Measurements from ENCODE around the gene SDK1. TPM values are rescaled to one million over a fixed set of nuclear protein-coding genes. Genes with fewer than 3 reads are reported as not detected.

Gene SDK1
- total and polyA plus RNA-seq, 4 experiments from 2014 or later: 0.06 to 0.26 TPM; not detected in 2

DNA sequence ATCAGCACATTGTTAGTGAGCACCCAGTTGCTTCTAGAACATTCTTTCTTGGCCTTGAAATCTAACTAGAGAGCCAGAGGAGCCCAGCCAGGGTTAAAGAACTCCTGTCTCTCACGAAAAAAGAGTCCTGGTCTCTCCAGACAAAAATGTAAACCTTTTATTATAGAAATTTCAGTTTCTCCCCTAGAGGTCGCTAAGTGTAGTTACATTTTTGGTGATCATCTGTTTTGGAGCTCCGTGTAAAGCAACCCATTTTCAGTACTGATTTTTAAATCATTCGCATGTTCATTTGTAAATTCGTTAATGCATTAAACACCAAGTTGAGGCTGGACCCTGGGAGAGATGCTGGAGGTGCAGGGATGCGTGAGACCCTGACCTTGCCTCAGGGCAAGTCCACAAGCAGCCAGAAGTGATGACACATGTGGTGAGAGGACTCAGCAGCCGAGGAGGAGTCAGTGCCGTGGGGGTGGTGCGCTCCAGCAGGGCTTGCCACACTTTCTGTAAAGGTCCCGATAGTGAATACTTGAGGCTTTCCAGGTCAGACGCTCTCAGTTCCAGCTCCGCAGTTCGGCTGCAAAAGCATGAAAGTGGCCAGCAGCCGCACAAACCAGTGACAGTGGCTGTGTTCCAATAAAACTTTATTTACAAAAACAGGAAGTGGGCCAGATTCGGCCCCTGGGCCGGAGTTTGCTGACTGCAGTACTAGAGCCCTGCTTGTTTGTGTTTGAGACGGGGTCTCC lies 802.5 kb downstream of the SDK1 start:
- ChIA-PET CTCF (ENCODE audit: partially characterized antibody) (no interaction called here), POLR2A (ENCODE audit: partially characterized antibody) (no interaction called here)

DNA sequence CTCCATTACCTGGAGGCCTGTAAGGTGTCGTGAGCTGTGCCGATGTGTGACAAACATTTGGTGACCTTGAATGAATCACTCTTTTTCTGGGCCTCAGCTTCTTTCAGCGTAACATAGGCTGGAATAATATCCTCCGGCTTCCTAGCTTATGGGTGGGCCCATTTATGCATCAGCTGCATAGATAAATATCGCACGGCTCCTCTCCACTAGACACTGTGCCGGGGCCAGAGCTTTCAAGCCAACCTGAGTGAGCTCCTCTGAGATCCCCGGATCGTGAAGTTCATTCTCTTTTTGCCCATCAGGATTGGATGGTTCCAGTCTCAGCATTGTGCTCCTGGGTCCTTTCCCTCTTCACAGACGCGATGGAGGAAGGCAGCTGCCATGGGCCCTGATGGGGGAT lies 806.8 kb downstream of the SDK1 start:
- no peak overlapping the region for H3K4me3 Mint-ChIP-seq
- H3K4me1 ChIP-seq (ENCODE audit: insufficient read depth, low read length): no peaks in the 10 kb centered on the region
- no peak overlapping the region for H3K4me3 ChIP-seq (ENCODE audit: low read length in 2 of 2)
- H3K27me3 ChIP-seq (ENCODE audit: insufficient read depth, low read length): no peaks in the 10 kb centered on the region
- H3K27me3 Mint-ChIP-seq: peaks cover 0 to 3% of the 10 kb centered on the region in 2 donors
- no peaks in the 10 kb centered on the region for H3K9me3 ChIP-seq (ENCODE audit: control insufficient read depth in 1 of 2, low read length in 2 of 2)
- no peaks in the 10 kb centered on the region for H3K36me3 Mint-ChIP-seq
- POLR2A ChIA-PET (ENCODE audit: partially characterized antibody): no interaction called here
- no peaks in the 10 kb centered on the region for H3K9me3 Mint-ChIP-seq
- no peak for DNase-seq
- intact Hi-C loops (cut with micrococcal nuclease): no loop called here
- CTCF ChIA-PET (ENCODE audit: partially characterized antibody): no interaction called here
- H3K27ac Mint-ChIP-seq: no peak overlapping the region
- no peak overlapping the region for H3K27ac ChIP-seq (ENCODE audit: low read depth, low read length)
- H3K4me1 Mint-ChIP-seq: no peaks in the 10 kb centered on the region
- no peaks in the 10 kb centered on the region for H3K36me3 ChIP-seq (ENCODE audit: insufficient read depth, low read length)

More for the DNA sequence above, 802.5 kb downstream of the SDK1 start:
- no peak overlapping the region for H3K4me3 Mint-ChIP-seq
- Histone ChIP-seq H3K4me1 (ENCODE audit: insufficient read depth, low read length) (no peaks in the 10 kb centered on the region), H3K9me3 (ENCODE audit: control insufficient read depth in 1 of 2, low read length in 2 of 2) (no peaks in the 10 kb centered on the region), H3K4me3 (ENCODE audit: low read length in 2 of 2) (no peak overlapping the region), H3K36me3 (ENCODE audit: insufficient read depth, low read length) (no peaks in the 10 kb centered on the region), H3K27ac (ENCODE audit: low read depth, low read length) (no peak overlapping the region), H3K27me3 (ENCODE audit: insufficient read depth, low read length) (no peaks in the 10 kb centered on the region)
- DNase-seq: no peak
- no peaks in the 10 kb centered on the region for H3K4me1 Mint-ChIP-seq
- no peaks in the 10 kb centered on the region for H3K36me3 Mint-ChIP-seq
- intact Hi-C loops (cut with micrococcal nuclease): no loop called here
- no peak overlapping the region for H3K27ac Mint-ChIP-seq
- H3K27me3 Mint-ChIP-seq: peaks cover 3 to 6% of the 10 kb centered on the region in 2 donors
- no peaks in the 10 kb centered on the region for H3K9me3 Mint-ChIP-seq

DNA sequence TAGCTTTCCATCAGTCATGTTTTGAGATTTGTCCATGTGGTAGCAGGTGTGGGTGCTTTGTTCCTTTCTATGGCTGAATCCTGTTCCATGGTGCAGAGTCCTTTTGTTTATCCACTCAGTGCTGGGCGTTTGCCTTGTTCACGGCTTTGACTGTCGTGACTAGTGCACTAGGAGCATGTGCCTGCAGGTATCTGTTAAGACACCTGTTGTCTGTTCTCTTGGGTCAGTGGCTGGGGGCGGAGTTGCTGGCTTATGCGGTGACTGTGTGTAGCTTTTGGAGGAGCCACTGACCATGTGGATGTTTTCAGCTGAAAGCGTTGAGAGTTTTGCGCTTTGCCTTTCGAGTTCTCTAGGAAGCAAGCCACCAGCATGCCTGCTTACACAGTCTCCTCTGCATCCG lies 807.9 kb downstream of the SDK1 start:
- Mint-ChIP-seq H3K27me3 (peaks cover 0 to 3% of the 10 kb centered on the region in 2 donors), H3K27ac (no peak overlapping the region), H3K4me1 (no peaks in the 10 kb centered on the region), H3K4me3 (no peak overlapping the region), H3K36me3 (no peaks in the 10 kb centered on the region), H3K9me3 (no peaks in the 10 kb centered on the region)
- no peak for DNase-seq
- Histone ChIP-seq H3K4me3 (ENCODE audit: low read length in 2 of 2) (no peak overlapping the region), H3K36me3 (ENCODE audit: insufficient read depth, low read length) (no peaks in the 10 kb centered on the region), H3K27ac (ENCODE audit: low read depth, low read length) (no peak overlapping the region), H3K27me3 (ENCODE audit: insufficient read depth, low read length) (no peaks in the 10 kb centered on the region), H3K9me3 (ENCODE audit: control insufficient read depth in 1 of 2, low read length in 2 of 2) (no peaks in the 10 kb centered on the region), H3K4me1 (ENCODE audit: insufficient read depth, low read length) (no peaks in the 10 kb centered on the region)
- POLR2A ChIA-PET (ENCODE audit: partially characterized antibody): no interaction called here
- intact Hi-C loops (cut with micrococcal nuclease): no loop called here
- CTCF ChIA-PET (ENCODE audit: partially characterized antibody): no interaction called here

DNA sequence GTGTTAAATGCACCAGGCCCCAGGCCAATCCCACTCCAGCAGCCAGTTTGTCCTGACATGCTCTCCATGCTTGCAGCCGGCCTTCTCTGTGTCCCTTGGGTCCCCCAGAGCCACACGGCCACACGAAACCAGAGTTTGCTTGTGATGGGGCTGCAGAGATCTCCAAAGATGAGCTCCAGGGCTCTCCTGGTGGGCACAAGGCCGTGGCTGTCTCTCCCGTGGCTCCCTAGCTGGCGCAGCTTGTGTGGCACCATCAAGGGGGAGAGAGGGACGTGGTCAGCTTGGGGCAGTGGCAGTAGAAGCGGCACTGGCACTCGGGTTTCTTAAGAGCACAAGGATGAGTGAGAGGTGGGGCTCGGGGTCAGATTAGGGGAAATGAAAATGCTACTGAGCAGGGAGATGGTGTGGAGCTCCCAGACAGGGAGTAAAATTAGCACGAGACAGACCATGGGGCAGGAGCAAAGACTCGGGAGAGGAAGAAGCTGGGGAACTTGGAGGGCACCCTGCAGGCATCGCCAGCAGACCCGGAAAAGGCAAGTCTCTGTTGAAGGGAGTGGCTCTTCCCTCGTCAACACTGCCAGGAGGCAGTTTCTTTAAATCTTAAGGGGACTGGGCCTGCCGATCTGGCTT lies 808.5 kb downstream of the SDK1 start:
- no peaks in the 10 kb centered on the region for H3K36me3 Mint-ChIP-seq
- DNase-seq: no peak
- no peaks in the 10 kb centered on the region for H3K4me1 Mint-ChIP-seq
- H3K9me3 Mint-ChIP-seq: no peaks in the 10 kb centered on the region
- Histone ChIP-seq H3K27me3 (ENCODE audit: insufficient read depth, low read length) (no peaks in the 10 kb centered on the region), H3K27ac (ENCODE audit: low read depth, low read length) (no peak overlapping the region), H3K4me1 (ENCODE audit: insufficient read depth, low read length) (no peaks in the 10 kb centered on the region), H3K9me3 (ENCODE audit: control insufficient read depth in 1 of 2, low read length in 2 of 2) (no peaks in the 10 kb centered on the region), H3K36me3 (ENCODE audit: insufficient read depth, low read length) (no peaks in the 10 kb centered on the region), H3K4me3 (ENCODE audit: low read length in 2 of 2) (no peak overlapping the region)
- CTCF ChIA-PET (ENCODE audit: partially characterized antibody): no interaction called here
- H3K27ac Mint-ChIP-seq: no peak overlapping the region
- peaks cover 0 to 3% of the 10 kb centered on the region in 2 donors for H3K27me3 Mint-ChIP-seq
- H3K4me3 Mint-ChIP-seq: peak overlapping the region in 1 of 8 donors; percentile 14
- POLR2A ChIA-PET (ENCODE audit: partially characterized antibody): no interaction called here
- intact Hi-C loops (cut with micrococcal nuclease): no loop called here

DNA sequence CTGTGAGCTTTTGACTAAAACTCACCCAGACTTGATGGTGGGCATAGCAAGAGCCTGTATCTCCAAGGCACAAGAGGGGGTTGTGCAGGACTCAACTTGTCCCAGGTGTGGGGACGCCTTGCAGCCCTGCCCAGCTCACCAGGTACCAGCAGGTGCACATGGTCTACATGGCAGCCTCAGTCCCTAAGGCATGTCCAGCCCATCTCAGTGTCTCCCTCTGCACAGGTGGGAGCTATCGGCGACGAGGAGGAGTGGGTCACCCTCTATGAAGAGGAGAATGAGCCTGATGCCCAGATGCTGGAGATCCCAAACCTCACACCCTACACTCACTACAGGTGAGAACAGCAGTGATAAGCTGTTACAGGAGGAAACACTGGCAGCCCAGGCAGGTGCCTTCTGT lies 809.4 kb downstream of the SDK1 start:
- ChIA-PET POLR2A (ENCODE audit: partially characterized antibody) (no interaction called here), CTCF (ENCODE audit: partially characterized antibody) (no interaction called here)
- Histone ChIP-seq H3K9me3 (ENCODE audit: control insufficient read depth in 1 of 2, low read length in 2 of 2) (no peaks in the 10 kb centered on the region), H3K36me3 (ENCODE audit: insufficient read depth, low read length) (no peaks in the 10 kb centered on the region), H3K27ac (ENCODE audit: low read depth, low read length) (no peak overlapping the region), H3K4me3 (ENCODE audit: low read length in 2 of 2) (no peak overlapping the region), H3K4me1 (ENCODE audit: insufficient read depth, low read length) (no peaks in the 10 kb centered on the region), H3K27me3 (ENCODE audit: insufficient read depth, low read length) (no peaks in the 10 kb centered on the region)
- DNase-seq: no peak
- no peaks in the 10 kb centered on the region for H3K36me3 Mint-ChIP-seq
- peaks cover 0 to 1% (median 0%) of the 10 kb centered on the region in 8 donors for H3K9me3 Mint-ChIP-seq
- no peak overlapping the region for H3K27ac Mint-ChIP-seq
- intact Hi-C loops (cut with micrococcal nuclease): no loop called here
- H3K27me3 Mint-ChIP-seq: peaks cover 0 to 3% of the 10 kb centered on the region in 2 donors
- H3K4me1 Mint-ChIP-seq: no peaks in the 10 kb centered on the region
- no peak overlapping the region for H3K4me3 Mint-ChIP-seq

DNA sequence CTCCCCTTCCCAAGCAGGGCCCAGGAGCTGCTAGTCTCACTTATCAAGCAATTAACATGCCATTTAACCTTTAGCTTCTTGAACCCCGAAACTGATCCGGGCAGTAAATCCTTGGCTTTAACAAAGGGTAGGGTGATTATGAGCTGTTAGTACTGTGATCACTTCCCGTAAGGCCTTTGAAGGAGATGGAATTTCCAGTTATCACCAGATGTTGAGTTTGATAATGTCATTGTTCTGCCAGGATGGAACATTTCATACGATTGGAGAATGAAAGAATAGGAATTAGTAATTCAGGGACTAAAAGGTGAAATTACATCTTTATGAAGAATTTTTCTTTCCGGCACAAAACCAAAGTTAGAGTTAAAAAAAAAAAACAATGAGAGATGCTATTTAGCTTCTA lies 810.1 kb downstream of the SDK1 start:
- no peaks in the 10 kb centered on the region for H3K36me3 ChIP-seq (ENCODE audit: insufficient read depth, low read length)
- no peak for DNase-seq
- CTCF ChIA-PET (ENCODE audit: partially characterized antibody): no interaction called here
- intact Hi-C loops (cut with micrococcal nuclease): no loop called here
- H3K27me3 ChIP-seq (ENCODE audit: insufficient read depth, low read length): no peaks in the 10 kb centered on the region
- peaks cover 0 to 3% of the 10 kb centered on the region in 2 donors for H3K27me3 Mint-ChIP-seq
- H3K9me3 Mint-ChIP-seq: peaks cover 0 to 2% (median 0%) of the 10 kb centered on the region in 8 donors
- no peaks in the 10 kb centered on the region for H3K36me3 Mint-ChIP-seq
- H3K4me3 Mint-ChIP-seq: no peak overlapping the region
- H3K4me1 ChIP-seq (ENCODE audit: insufficient read depth, low read length): no peaks in the 10 kb centered on the region
- H3K9me3 ChIP-seq (ENCODE audit: control insufficient read depth in 1 of 2, low read length in 2 of 2): no peaks in the 10 kb centered on the region
- no peak overlapping the region for H3K4me3 ChIP-seq (ENCODE audit: low read length in 2 of 2)
- no peak overlapping the region for H3K27ac Mint-ChIP-seq
- no peaks in the 10 kb centered on the region for H3K4me1 Mint-ChIP-seq
- POLR2A ChIA-PET (ENCODE audit: partially characterized antibody): no interaction called here
- no peak overlapping the region for H3K27ac ChIP-seq (ENCODE audit: low read depth, low read length)

DNA sequence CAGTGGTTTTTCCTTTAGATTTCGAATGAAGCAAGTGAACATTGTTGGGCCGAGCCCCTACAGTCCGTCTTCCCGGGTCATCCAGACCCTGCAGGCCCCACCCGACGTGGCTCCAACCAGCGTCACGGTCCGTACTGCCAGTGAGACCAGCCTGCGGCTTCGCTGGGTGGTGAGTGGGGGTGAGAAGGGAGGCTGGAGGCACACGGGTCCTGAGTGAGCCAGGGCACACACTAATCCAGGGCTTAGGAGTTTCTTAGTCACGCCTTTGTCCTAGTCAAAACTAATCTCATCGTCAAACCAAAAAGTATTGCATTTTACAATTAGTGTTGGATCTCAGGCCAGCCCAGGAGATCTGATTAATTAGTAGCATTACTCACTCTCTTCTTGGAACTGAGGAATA lies 812.2 kb downstream of the SDK1 start:
- no peak overlapping the region for H3K27ac ChIP-seq (ENCODE audit: low read depth, low read length)
- H3K9me3 ChIP-seq (ENCODE audit: control insufficient read depth in 1 of 2, low read length in 2 of 2): no peaks in the 10 kb centered on the region
- H3K36me3 ChIP-seq (ENCODE audit: insufficient read depth, low read length): no peaks in the 10 kb centered on the region
- no peaks in the 10 kb centered on the region for H3K36me3 Mint-ChIP-seq
- CTCF ChIA-PET (ENCODE audit: partially characterized antibody): no interaction called here
- no peak for DNase-seq
- H3K27me3 Mint-ChIP-seq: no peaks in the 10 kb centered on the region
- H3K4me1 ChIP-seq (ENCODE audit: insufficient read depth, low read length): no peaks in the 10 kb centered on the region
- no peak overlapping the region for H3K4me3 Mint-ChIP-seq
- no peak overlapping the region for H3K27ac Mint-ChIP-seq
- no peaks in the 10 kb centered on the region for H3K27me3 ChIP-seq (ENCODE audit: insufficient read depth, low read length)
- POLR2A ChIA-PET (ENCODE audit: partially characterized antibody): no interaction called here
- H3K9me3 Mint-ChIP-seq: peaks cover 0 to 6% (median 3%) of the 10 kb centered on the region in 8 donors
- H3K4me1 Mint-ChIP-seq: no peaks in the 10 kb centered on the region
- H3K4me3 ChIP-seq (ENCODE audit: low read length in 2 of 2): no peak overlapping the region
- intact Hi-C loops (cut with micrococcal nuclease): no loop called here

All from CD4-positive, alpha-beta memory T cell (primary cell).